ENCODE results near the gene TSHZ2. TPM values are rescaled to one million over a fixed set of nuclear protein-coding genes. Genes with fewer than 3 reads are reported as not detected.

Gene TSHZ2
- total and polyA plus RNA-seq, 9 of the 15 experiments (the other 6 are each of a cell fraction or from before 2014, with no cell fraction given): 0.03 to 0.20 (median 0.05) TPM; not detected in 4

- TF ChIP-seq ESRRB (CRISPR knock-in tag; IDR thresholded peaks at IDR 0.05; ENCODE audit: borderline replicate concordance): no peak
- no peak for TF ChIP-seq OTX1 (CRISPR knock-in tag; IDR thresholded peaks at IDR 0.05)
- no peak for TF ChIP-seq CTBP1 (IDR thresholded peaks at IDR 0.05; ENCODE audit: borderline replicate concordance)
- TF ChIP-seq SNRNP70 (optimal IDR thresholded peaks at IDR 0.05; ENCODE audit: low read depth, low read length): no peak
- TF ChIP-seq ZBTB8A (IDR thresholded peaks at IDR 0.05; ENCODE audit: partially characterized antibody): no peak
- no peak for TF ChIP-seq ZC3H11A (IDR thresholded peaks at IDR 0.05; ENCODE audit: low read depth, low read length)
- TF ChIP-seq MAFF (IDR thresholded peaks at IDR 0.05; ENCODE audit: low read length): no peak
- no peak for TF ChIP-seq SRF (CRISPR knock-in tag; IDR thresholded peaks at IDR 0.05)
- no peak for TF ChIP-seq THAP7 (CRISPR knock-in tag; IDR thresholded peaks at IDR 0.05)
- TF ChIP-seq MCM5 (IDR thresholded peaks at IDR 0.05; ENCODE audit: low read depth): no peak
- TF ChIP-seq STAT5A (IDR thresholded peaks at IDR 0.05; ENCODE audit: borderline replicate concordance, low read length): no peak
- TF ChIP-seq HIVEP1 (CRISPR knock-in tag; IDR thresholded peaks at IDR 0.05): no peak
- no peak for TF ChIP-seq HDAC1 (IDR thresholded peaks at IDR 0.05)
- no peak for TF ChIP-seq HES1 (IDR thresholded peaks at IDR 0.05; ENCODE audit: low read depth)
- no peak for TF ChIP-seq ILK (tag; IDR thresholded peaks at IDR 0.05; ENCODE audit: borderline replicate concordance, low read depth)
- TF ChIP-seq KDM1A (IDR thresholded peaks at IDR 0.05): no peak
- no peak for TF ChIP-seq ZNF707 (CRISPR knock-in tag; conservative IDR thresholded peaks at IDR 0.05)
- no peaks in the 10 kb centered on the region for H3K79me2 ChIP-seq (ENCODE audit: control insufficient read depth, insufficient read depth, low read length)
- no peaks in the 10 kb centered on the region for H3K9me1 ChIP-seq (ENCODE audit: control insufficient read depth, insufficient read depth, low read length)
- no peak overlapping the region for H3K4me2 ChIP-seq (ENCODE audit: insufficient read depth, low read length)
- ChIA-PET POLR2A (no interaction called here), CTCF (ENCODE audit: low intra/inter-chr PET ratio) (interaction anchor here (0.6 kb wide), 1 partner anchor 196 kb away, joined by 3 read pairs; no protein-coding TSS in a partner anchor)
- H3K4me3 ChIP-seq: no peak overlapping the region
- no peak overlapping the region for H3K9ac ChIP-seq (ENCODE audit: insufficient read depth in 1 of 2, low read depth in 2 of 2, low read length in 2 of 2)
- no peaks in the 10 kb centered on the region for H3K9me3 ChIP-seq (replicated peaks; ENCODE audit: control insufficient read depth, insufficient read depth, low read depth, low read length)
- ATAC-seq: no peak
- intact Hi-C loops (cut with micrococcal nuclease): no loop called here
- 0% methylated on average over 7 of the region's 7 CpGs for WGBS (ENCODE audit: insufficient coverage, low coverage, missing lambda C conversion rate)
- in situ Hi-C loops (cut with MboI): no loop called here
- H3K36me3 ChIP-seq (ENCODE audit: control insufficient read depth, insufficient read depth, low read length): no peaks in the 10 kb centered on the region
- no peaks in the 10 kb centered on the region for H4K20me1 ChIP-seq (replicated peaks; ENCODE audit: control insufficient read depth, insufficient read depth, low read length)
- BruUV-seq (replicated peaks): no TSS peak
- no peak for FAIRE-seq
- no peak overlapping the region for H3K27ac ChIP-seq (ENCODE audit: extremely low read depth, low read depth, low read length)
- H3K27me3 ChIP-seq (ENCODE audit: control insufficient read depth in 2 of 2, insufficient read depth in 2 of 2, low read length in 2 of 2): peaks cover 2 to 4% of the 10 kb centered on the region in 2 experiments; a peak in 4 of 5 replicates
- no peaks in the 10 kb centered on the region for H3K4me1 ChIP-seq (replicated peaks in 1 of 2; ENCODE audit: control insufficient read depth in 2 of 2, insufficient read depth in 2 of 2, low read length in 2 of 2)
- DNase-seq (ENCODE audit: extremely low read depth in 1 of 4, low spot score in 3 of 4): no peak
- H2AFZ ChIP-seq (ENCODE audit: low read depth, low read length): no peak overlapping the region
Observed at GRCh38 chr20:53534037-53534436, 561.9 kb downstream of the TSHZ2 start.
